HepG2 (cell line): ENCODE data around the gene PIKFYVE. TPM values are rescaled to one million over a fixed set of nuclear protein-coding genes. Genes with fewer than 3 reads are reported as not detected.

Experiments
- ATAC-seq: fragments of 200-7000 bp; cut with Tn5 transposase; 3 replicates; pipeline ENCODE4 v1.9.1; 2020; ENCODE audit warnings: mild to moderate bottlenecking, moderate library complexity
- BruUV-seq: library from RNA; stranded (reverse); fragments of 400-500 nt; replicated peaks from 2 replicates; lab custom pipeline; 2021; lab: Mats Ljungman, UMichigan
- CTCF ChIA-PET: fragments of 300-600 bp; formaldehyde crosslinking; extraction: SDS; loops from one replicate; lab custom pipeline; 2021; ENCODE audit warnings: low total read pairs, inconsistent platforms, low intra/inter-chr PET ratio; lab: Yijun Ruan, JAX
- POLR2A ChIA-PET: fragments of 350-600 bp; sonication (Branson Sonifier 250); formaldehyde crosslinking; loops from one replicate; lab custom pipeline; 2020; ENCODE audit warnings: antibody characterized with exemption, inconsistent platforms; lab: Yijun Ruan, JAX
- DNase-seq: peaks from one replicate; pipeline ENCODE4 v3.0.0-alpha.2; 2015; ENCODE audit warnings: low spot score
- FAIRE-seq: peaks from 3 replicates; lab custom pipeline; 2011; peaks lifted over from hg19 to GRCh38; lab: Jason Lieb, UNC
- H2AFZ ChIP-seq: one replicate; pipeline ENCODE4 v1.6.1; 2011; ENCODE audit warnings: low read length, inconsistent platforms
- H3K27ac ChIP-seq: fragments of 300-600 bp; 3 replicates; pipeline ENCODE4 v1.8.0; 2011; ENCODE audit warnings: mixed run types, mild to moderate bottlenecking, mixed read lengths, low read length, inconsistent platforms; ENCODE audit not compliant: insufficient read depth; ENCODE audit errors: extremely low read length
- H3K27me3 ChIP-seq, 2 experiments: fragments of 200-600 bp in 1 of 2; 2 replicates in 1 of 2; 3 replicates in 1 of 2; pipeline versions ENCODE4 v1.6.0 to v1.8.0; 2011; ENCODE audit warnings: low read length in 2 of 2, mild to moderate bottlenecking in 2 of 2, moderate library complexity in 2 of 2, inconsistent platforms in 1 of 2; ENCODE audit not compliant: insufficient read depth in 2 of 2, control insufficient read depth in 1 of 2
- H3K36me3 ChIP-seq, 2 experiments: fragments of 200-600 bp in 1 of 2; replicated peaks in 1 of 2; 2 replicates in 1 of 2; 3 replicates in 1 of 2; pipeline versions ENCODE4 v1.5.1 to v1.8.0; 2011; ENCODE audit warnings: low read length in 2 of 2, inconsistent platforms in 1 of 2; ENCODE audit not compliant: insufficient read depth in 2 of 2, control insufficient read depth in 1 of 2
- H3K4me1 ChIP-seq: 2 replicates; pipeline ENCODE4 v1.5.1; 2012; ENCODE audit warnings: low read length, inconsistent platforms; ENCODE audit not compliant: insufficient read depth
- H3K4me2 ChIP-seq: 2 replicates; pipeline ENCODE4 v1.6.0; 2011; ENCODE audit warnings: low read depth, low read length, inconsistent platforms
- H3K4me3 ChIP-seq, 3 experiments: fragments of 200-600 bp in 1 of 3; sonication (generic), shearing (Covaris generic) in 1 of 3; replicated peaks in 1 of 3; 2 replicates each; pipeline ENCODE4 v1.5.1; 2011 to 2016; ENCODE audit warnings: low read length in 3 of 3, inconsistent platforms in 2 of 3, low read depth in 2 of 3, mild to moderate bottlenecking in 2 of 3, control low read depth in 1 of 3, mixed read lengths in 1 of 3; ENCODE audit not compliant: insufficient read depth in 1 of 3
- H3K79me2 ChIP-seq: one replicate; pipeline ENCODE4 v1.6.1; 2011; ENCODE audit warnings: low read length, inconsistent platforms; ENCODE audit not compliant: insufficient read depth
- H3K9ac ChIP-seq: 2 replicates; pipeline ENCODE4 v1.6.0; 2011; ENCODE audit warnings: mild to moderate bottlenecking, low read depth, low read length, inconsistent platforms; ENCODE audit not compliant: insufficient read depth
- H3K9me3 ChIP-seq: 2 replicates; pipeline ENCODE4 v1.5.1; 2012; ENCODE audit warnings: mild to moderate bottlenecking, low read length
- H4K20me1 ChIP-seq: 2 replicates; pipeline ENCODE4 v1.6.0; 2011; ENCODE audit warnings: inconsistent platforms, mild to moderate bottlenecking, low read length, moderate library complexity; ENCODE audit not compliant: insufficient read depth
- AFF4 ChIP-seq: sonication (generic); formaldehyde crosslinking; IDR thresholded peaks from 2 replicates; pipeline ENCODE4 v1.4.0; 2020; ENCODE audit warnings: missing genetic modification reagents
- CHD2 ChIP-seq: IDR thresholded peaks from 2 replicates; pipeline ENCODE4 v1.6.1; 2011; ENCODE audit warnings: low read depth, low read length, improper control_type of control experiment
- DNMT3B ChIP-seq: conservative IDR thresholded peaks from 2 replicates; pipeline ENCODE4 v1.6.1; 2016; ENCODE audit warnings: missing biosample characterization, control low read depth
- EHMT2 ChIP-seq: fragments of 200-600 bp; sonication (generic); IDR thresholded peaks from 2 replicates; pipeline ENCODE4 v1.7.0; 2017; ENCODE audit warnings: antibody characterized with exemption, low read depth, low read length, borderline replicate concordance
- GFI1 ChIP-seq: sonication (generic); formaldehyde crosslinking; IDR thresholded peaks from 2 replicates; pipeline ENCODE4 v1.5.0; 2020; ENCODE audit warnings: missing genetic modification reagents, mild to moderate bottlenecking, borderline replicate concordance
- RAD21 ChIP-seq: fragments of 450-650 bp; formaldehyde crosslinking; IDR thresholded peaks from 2 replicates; pipeline ENCODE4 v1.5.0; 2020; ENCODE audit warnings: mild to moderate bottlenecking
- SCMH1 ChIP-seq: sonication (generic); formaldehyde crosslinking; IDR thresholded peaks from 2 replicates; pipeline ENCODE4 v1.9.0; 2021; ENCODE audit warnings: missing genetic modification reagents, mild to moderate bottlenecking, borderline replicate concordance
- STAG1 ChIP-seq: sonication (generic); formaldehyde crosslinking; IDR thresholded peaks from 2 replicates; pipeline ENCODE4 v1.4.0; 2020; ENCODE audit warnings: missing genetic modification reagents
- ZBTB26 ChIP-seq: IDR thresholded peaks from 2 replicates; pipeline ENCODE4 v1.6.1; 2016; ENCODE audit warnings: missing compliant biosample characterization, missing genetic modification reagents, borderline replicate concordance
- ZBTB7A ChIP-seq: sonication (generic); formaldehyde crosslinking; IDR thresholded peaks from 2 replicates; pipeline ENCODE4 v1.8.0; 2022; ENCODE audit warnings: mild to moderate bottlenecking, missing genetic modification reagents
- ZC3H4 ChIP-seq: sonication (generic); formaldehyde crosslinking; IDR thresholded peaks from 2 replicates; pipeline ENCODE4 v1.4.0; 2020; ENCODE audit warnings: missing genetic modification reagents, borderline replicate concordance
- ZHX2 ChIP-seq, 2 experiments: sonication (generic) in 1 of 2; formaldehyde crosslinking in 1 of 2; IDR thresholded peaks; 2 replicates each; pipeline versions ENCODE4 v1.6.1 to v1.9.0; 2014 to 2022; ENCODE audit warnings: antibody characterized with exemption in 1 of 2, borderline replicate concordance in 1 of 2, inconsistent platforms in 1 of 2, low read depth in 1 of 2, missing genetic modification reagents in 1 of 2
- ZSCAN22 ChIP-seq: sonication (generic); formaldehyde crosslinking; IDR thresholded peaks from 2 replicates; pipeline ENCODE4 v1.4.0; 2020; ENCODE audit warnings: mild to moderate bottlenecking, missing genetic modification reagents
- ZSCAN25 ChIP-seq: sonication (generic); formaldehyde crosslinking; IDR thresholded peaks from 2 replicates; pipeline ENCODE4 v1.8.0; 2022; ENCODE audit warnings: mild to moderate bottlenecking, missing genetic modification reagents
- WGBS: methylation state at CpG from one replicate; pipeline ENCODE4 v1.1.6; 2017; ENCODE audit warnings: low lambda C conversion rate; 5-methylcytosine and 5-hydroxymethylcytosine counted together
- in situ Hi-C: cut with HindIII; loops from 2 replicates; pipeline ENCODE4 v1.10.0; 2017; ENCODE audit warnings: low pct_unique_long_range_greater_than_20kb; ENCODE audit not compliant: extremely low pct_ligation_motif_present
- intact Hi-C: fragments of 100-400 bp; cut with micrococcal nuclease; formaldehyde crosslinking; loops from one replicate; pipeline ENCODE4 v1.10.0; 2022; ENCODE audit not compliant: unreplicated experiment
- polyA plus RNA-seq, 8 experiments: library from polyadenylated mRNA; depleted of rRNA in 3 of 8; stranded (reverse) in 7 of 8; unstranded in 1 of 8; fragments of >200 nt; fragmentation: Illumina TruSeq in 4 of 8; extraction: Trizol in 4 of 8; gene quantifications; 2 replicates each; pipeline versions ENCODE4 v1.2.1 to v1.2.3, GENCODE V29; 2011 to 2016; ENCODE audit warnings: low read depth in 4 of 8, missing spikeins in 1 of 8, mixed read lengths in 1 of 8; ENCODE audit not compliant: insufficient read depth in 1 of 8
- total RNA-seq, 5 experiments: library from RNA; depleted of rRNA; stranded (reverse); fragments of >200 nt; fragmentation: Illumina TruSeq; extraction: Trizol; gene quantifications; 2 replicates each; pipeline ENCODE4 v1.2.3, GENCODE V29; 2016; ENCODE audit warnings: low read depth in 1 of 5

PIKFYVE gene
- total and polyA plus RNA-seq, 2 of the 13 experiments (the other 11 are each of a cell fraction or from before 2014, with no cell fraction given) = 20.2 to 21.7 TPM

GRCh38 chr2:208407667-208408066 lies 141.6 kb downstream of the PIKFYVE start:
- Histone ChIP-seq H3K79me2 (no peaks in the 10 kb centered on the region), H3K4me3 (no peak overlapping the region), H3K4me1 (no peaks in the 10 kb centered on the region), H3K9me3 (no peaks in the 10 kb centered on the region), H2AFZ (no peak overlapping the region), H4K20me1 (no peaks in the 10 kb centered on the region; the same call in 1 of the 2 replicates), H3K27me3 (peaks cover 5 to 18% of the 10 kb centered on the region in 2 experiments; a peak in 2 of 5 replicates), H3K4me2 (no peak overlapping the region), H3K27ac (no peak overlapping the region), H3K9ac (no peak overlapping the region), H3K36me3 (no peaks in the 10 kb centered on the region)
- ChIA-PET POLR2A (no interaction called here), CTCF (interaction anchor here (1.1 kb wide), 1 partner anchor 1017 kb away, joined by 3 read pairs; the partner anchor contains the start of gene MAP2)
- no peak for FAIRE-seq
- no TSS peak for BruUV-seq
- in situ Hi-C loops (loop anchor here (10.0 to 25.0 kb wide), 4 partner anchors 937 to 1555 kb away; partner anchors contain the start of gene MAP2), intact Hi-C loops (no loop called here)
- DNase-seq = peak; percentile 3
- WGBS = 10% methylated on average over 9 of the region's 9 CpGs
- ATAC-seq = peak; percentile 81
- TF ChIP-seq STAG1 (CRISPR knock-in tag) (peak; percentile 77), ZHX2 (IDR thresholded peaks at IDR 0.05; ENCODE audit: low read depth) (no peak), ZHX2 (CRISPR knock-in tag; IDR thresholded peaks at IDR 0.05; ENCODE audit: borderline replicate concordance) (no peak), SCMH1 (CRISPR knock-in tag) (no peak), GFI1 (0 out of 2 replicates have a peak, but pooled peaks have one; percentile 43), CHD2 (no peak), RAD21 (CRISPR knock-in tag) (peak; percentile 41; the same call in 1 of the 2 replicates), AFF4 (CRISPR knock-in tag) (no peak), ZBTB26 (CRISPR knock-in tag) (no peak), ZSCAN25 (no peak), EHMT2 (no peak), ZC3H4 (no peak), DNMT3B (CRISPR knock-in tag) (no peak), ZBTB7A (CRISPR knock-in tag) (no peak), ZSCAN22 (CRISPR knock-in tag) (no peak)
